H9 (cell line): ENCODE results near the gene FA2H. TPM values are rescaled to one million over a fixed set of nuclear protein-coding genes. Genes with fewer than 3 reads are reported as not detected.

ENCODE experiments used
- DNase-seq: peaks from one replicate; pipeline ENCODE4 v3.0.0-alpha.2; 2017
- H2AFZ ChIP-seq: one replicate; pipeline ENCODE4 v1.6.1; 2013; ENCODE audit warnings: mild to moderate bottlenecking, low read length, control low read depth, moderate library complexity
- H2AK5ac ChIP-seq: 2 replicates; pipeline ENCODE4 v1.6.1; 2013; ENCODE audit warnings: low read length, control low read depth, mixed read lengths; ENCODE audit not compliant: insufficient read length
- H2BK120ac ChIP-seq: one replicate; pipeline ENCODE4 v1.6.1; 2013; ENCODE audit warnings: low read depth, mild to moderate bottlenecking, low read length, control low read depth, inconsistent platforms; ENCODE audit not compliant: poor library complexity, severe bottlenecking
- H2BK12ac ChIP-seq: 2 replicates; pipeline ENCODE4 v1.6.1; 2013; ENCODE audit warnings: low read length, control low read depth, mixed read lengths, low read depth; ENCODE audit not compliant: insufficient read length
- H2BK15ac ChIP-seq: 2 replicates; pipeline ENCODE4 v1.6.1; 2013; ENCODE audit warnings: low read depth, low read length, control low read depth
- H2BK20ac ChIP-seq: one replicate; pipeline ENCODE4 v1.6.1; 2013; ENCODE audit warnings: low read depth, mild to moderate bottlenecking, low read length, control low read depth, inconsistent platforms; ENCODE audit not compliant: poor library complexity, severe bottlenecking
- H2BK5ac ChIP-seq: 2 replicates; pipeline ENCODE4 v1.6.1; 2013; ENCODE audit warnings: low read length, control low read depth, mixed read lengths; ENCODE audit not compliant: insufficient read length
- H3K14ac ChIP-seq: 2 replicates; pipeline ENCODE4 v1.6.1; 2013; ENCODE audit warnings: low read length, control low read depth; ENCODE audit not compliant: insufficient read depth
- H3K18ac ChIP-seq: 2 replicates; pipeline ENCODE4 v1.6.1; 2013; ENCODE audit warnings: low read depth, mild to moderate bottlenecking, mixed read lengths, low read length, control low read depth; ENCODE audit not compliant: insufficient read length
- H3K23ac ChIP-seq: 2 replicates; pipeline ENCODE4 v1.6.1; 2013; ENCODE audit warnings: low read length, control low read depth, mixed read lengths, low read depth; ENCODE audit not compliant: insufficient read length
- H3K23me2 ChIP-seq: 2 replicates; pipeline ENCODE4 v1.6.1; 2013; ENCODE audit warnings: low read depth, mild to moderate bottlenecking, mixed read lengths, low read length, control low read depth; ENCODE audit not compliant: insufficient read length, poor library complexity, severe bottlenecking
- H3K27ac ChIP-seq: 2 replicates; pipeline ENCODE4 v1.5.1; 2013; ENCODE audit warnings: low read length, control low read depth, mixed read lengths, low read depth; ENCODE audit not compliant: insufficient read length
- H3K27me3 ChIP-seq: 2 replicates; pipeline ENCODE4 v1.6.1; 2013; ENCODE audit warnings: low read length, control low read depth, inconsistent platforms; ENCODE audit not compliant: insufficient read depth
- H3K4ac ChIP-seq: 2 replicates; pipeline ENCODE4 v1.6.1; 2013; ENCODE audit warnings: low read depth, mild to moderate bottlenecking, control low read depth, inconsistent platforms, low read length, moderate library complexity
- H3K4me1 ChIP-seq: 2 replicates; pipeline ENCODE4 v1.6.1; 2013; ENCODE audit warnings: low read length, control low read depth, inconsistent platforms; ENCODE audit not compliant: insufficient read depth
- H3K4me2 ChIP-seq: 2 replicates; pipeline ENCODE4 v1.6.1; 2013; ENCODE audit warnings: low read length, control low read depth, mixed read lengths; ENCODE audit not compliant: insufficient read length, insufficient read depth
- H3K56ac ChIP-seq: 2 replicates; pipeline ENCODE4 v1.6.1; 2013; ENCODE audit warnings: low read depth, mild to moderate bottlenecking, mixed read lengths, low read length, control low read depth; ENCODE audit not compliant: insufficient read length
- H3K79me1 ChIP-seq: 2 replicates; pipeline ENCODE4 v1.6.1; 2013; ENCODE audit warnings: low read depth, mild to moderate bottlenecking, moderate library complexity, low read length, control low read depth, inconsistent platforms; ENCODE audit not compliant: insufficient read depth, poor library complexity, severe bottlenecking
- H3K79me2 ChIP-seq: 2 replicates; pipeline ENCODE4 v1.6.1; 2013; ENCODE audit warnings: low read length, control low read depth, inconsistent platforms; ENCODE audit not compliant: insufficient read depth
- H3K9ac ChIP-seq: 2 replicates; pipeline ENCODE4 v1.6.1; 2013; ENCODE audit warnings: low read length, control low read depth, mixed read lengths; ENCODE audit not compliant: insufficient read length; ENCODE audit errors: extremely low read depth
- H3K9me3 ChIP-seq: one replicate; pipeline ENCODE4 v1.6.1; 2013; ENCODE audit warnings: low read depth, low read length, inconsistent platforms; ENCODE audit not compliant: control insufficient read depth
- H3T11ph ChIP-seq: one replicate; pipeline ENCODE4 v1.6.1; 2013; ENCODE audit warnings: mild to moderate bottlenecking, low read length, control low read depth, inconsistent platforms
- H4K20me1 ChIP-seq: one replicate; pipeline ENCODE4 v1.6.1; 2013; ENCODE audit not compliant: control insufficient read depth, insufficient read length, insufficient read depth
- H4K5ac ChIP-seq: 2 replicates; pipeline ENCODE4 v1.6.1; 2013; ENCODE audit warnings: low read depth, mild to moderate bottlenecking, mixed read lengths, low read length, control low read depth; ENCODE audit not compliant: insufficient read length
- H4K8ac ChIP-seq: replicated peaks from 2 replicates; pipeline ENCODE4 v1.6.1; 2013; ENCODE audit warnings: low read length, control low read depth, mixed read lengths, low read depth; ENCODE audit not compliant: insufficient read length
- H4K91ac ChIP-seq: 2 replicates; pipeline ENCODE4 v1.6.1; 2013; ENCODE audit warnings: low read depth, mild to moderate bottlenecking, moderate library complexity, mixed read lengths, low read length, control low read depth; ENCODE audit not compliant: insufficient read length
- H3K27ac Mint-ChIP-seq, 3 experiments: 2 replicates in 2 of 3; 3 replicates in 1 of 3; pipeline ENCODE4 v1.8.0; 2020 to 2021; ENCODE audit warnings: mixed read lengths in 3 of 3, mild to moderate bottlenecking in 1 of 3, moderate library complexity in 1 of 3
- H3K27me3 Mint-ChIP-seq: 2 replicates; pipeline ENCODE4 v1.8.0; 2021; ENCODE audit warnings: low read depth, mild to moderate bottlenecking, moderate library complexity, mixed read lengths
- H3K36me3 Mint-ChIP-seq, 3 experiments: 2 replicates in 2 of 3; 3 replicates in 1 of 3; pipeline ENCODE4 v1.8.0; 2020 to 2021; ENCODE audit warnings: low read depth in 3 of 3, mixed read lengths in 3 of 3; ENCODE audit not compliant: insufficient read depth in 1 of 3
- H3K4me1 Mint-ChIP-seq, 2 experiments: 2 replicates each; pipeline ENCODE4 v1.8.0; 2020; ENCODE audit warnings: mixed read lengths in 2 of 2
- H3K4me3 Mint-ChIP-seq, 2 experiments: 2 replicates in 1 of 2; 3 replicates in 1 of 2; pipeline ENCODE4 v1.8.0; 2020 to 2021; ENCODE audit warnings: mild to moderate bottlenecking in 2 of 2, mixed read lengths in 2 of 2, moderate library complexity in 1 of 2
- H3K9me3 Mint-ChIP-seq, 2 experiments: 2 replicates in 1 of 2; 3 replicates in 1 of 2; pipeline ENCODE4 v1.8.0; 2020; ENCODE audit warnings: mild to moderate bottlenecking in 2 of 2, mixed read lengths in 2 of 2, moderate library complexity in 1 of 2
- WGBS: extraction: QIAGEN DNeasy Blood & Tissue Kit; methylation state at CpG from one replicate; pipeline ENCODE4 v1.1.7; 2013; ENCODE audit warnings: missing lambda C conversion rate, low lambda C conversion rate, mixed read lengths; ENCODE audit not compliant: insufficient read length; ENCODE audit errors: extremely low coverage; 5-methylcytosine and 5-hydroxymethylcytosine counted together
- total RNA-seq: library from RNA; stranded (reverse); gene quantifications from 2 replicates; pipeline ENCODE4 v1.2.1, GENCODE V29; 2021
- TF ChIP-seq, protein P1 (sequence below): fragments of 200-600 bp; sonication (generic); conservative IDR thresholded peaks from 3 replicates; pipeline ENCODE4 v1.8.0; 2021; ENCODE audit warnings: antibody characterized with exemption, mild to moderate bottlenecking

The FA2H gene
- total RNA-seq, 1 experiment from 2014 or later, result 25.1 TPM

DNA sequence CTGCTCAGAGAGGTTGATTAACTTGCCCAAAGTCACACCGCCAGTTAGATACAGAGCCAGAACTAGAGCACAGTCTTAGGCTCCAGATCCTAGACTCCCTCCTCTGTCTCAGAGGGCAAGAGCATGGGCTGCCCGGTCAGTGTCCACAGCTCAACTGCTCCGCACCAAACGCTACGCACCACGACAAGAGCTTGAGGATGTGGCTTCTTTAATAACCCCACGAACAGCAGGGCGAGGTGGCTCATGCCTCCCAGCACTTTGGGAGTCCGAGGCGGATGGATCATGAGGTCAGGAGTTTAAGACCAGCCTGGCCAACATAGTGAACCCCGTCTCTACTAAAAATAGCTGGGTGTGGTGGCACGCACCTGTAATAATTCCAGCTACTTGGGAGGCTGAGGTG is 21.4 kb downstream of the FA2H start:
- H4K91ac ChIP-seq, result no peak overlapping the region
- DNase-seq, result no peak
- H4K20me1 ChIP-seq, result no peaks in the 10 kb centered on the region
- no peak overlapping the region for H2BK12ac ChIP-seq
- peaks cover 2% of the 10 kb centered on the region; the same call in 1 of the 2 replicates for H3K4me1 ChIP-seq
- WGBS, result no CpG with 5 or more reads among the region's 12 CpGs
- H2BK15ac ChIP-seq, result no peak overlapping the region
- no peak overlapping the region for H3K4me3 Mint-ChIP-seq
- peak overlapping the region; percentile 29; the same call in 1 of the 2 replicates for H3K14ac ChIP-seq
- H3K36me3 Mint-ChIP-seq, result peaks cover 0 to 14% (median 0%) of the 10 kb centered on the region in 3 experiments; a peak in 3 of 7 replicates
- no peak overlapping the region for H2AK5ac ChIP-seq
- H2BK20ac ChIP-seq, result no peak overlapping the region
- TF ChIP-seq, protein P1, sequence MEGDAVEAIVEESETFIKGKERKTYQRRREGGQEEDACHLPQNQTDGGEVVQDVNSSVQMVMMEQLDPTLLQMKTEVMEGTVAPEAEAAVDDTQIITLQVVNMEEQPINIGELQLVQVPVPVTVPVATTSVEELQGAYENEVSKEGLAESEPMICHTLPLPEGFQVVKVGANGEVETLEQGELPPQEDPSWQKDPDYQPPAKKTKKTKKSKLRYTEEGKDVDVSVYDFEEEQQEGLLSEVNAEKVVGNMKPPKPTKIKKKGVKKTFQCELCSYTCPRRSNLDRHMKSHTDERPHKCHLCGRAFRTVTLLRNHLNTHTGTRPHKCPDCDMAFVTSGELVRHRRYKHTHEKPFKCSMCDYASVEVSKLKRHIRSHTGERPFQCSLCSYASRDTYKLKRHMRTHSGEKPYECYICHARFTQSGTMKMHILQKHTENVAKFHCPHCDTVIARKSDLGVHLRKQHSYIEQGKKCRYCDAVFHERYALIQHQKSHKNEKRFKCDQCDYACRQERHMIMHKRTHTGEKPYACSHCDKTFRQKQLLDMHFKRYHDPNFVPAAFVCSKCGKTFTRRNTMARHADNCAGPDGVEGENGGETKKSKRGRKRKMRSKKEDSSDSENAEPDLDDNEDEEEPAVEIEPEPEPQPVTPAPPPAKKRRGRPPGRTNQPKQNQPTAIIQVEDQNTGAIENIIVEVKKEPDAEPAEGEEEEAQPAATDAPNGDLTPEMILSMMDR, result no peak
- H3K79me1 ChIP-seq, result no peaks in the 10 kb centered on the region
- H3K23ac ChIP-seq, result no peak overlapping the region
- H3T11ph ChIP-seq, result no peak overlapping the region
- H3K4me1 Mint-ChIP-seq, result peaks cover 18 to 36% of the 10 kb centered on the region in 2 experiments
- H3K27me3 ChIP-seq, result no peaks in the 10 kb centered on the region
- no peak overlapping the region for H2BK5ac ChIP-seq
- no peak overlapping the region for H3K4ac ChIP-seq
- no peak overlapping the region for H2BK120ac ChIP-seq
- H3K9me3 Mint-ChIP-seq, result no peaks in the 10 kb centered on the region
- H4K5ac ChIP-seq, result no peak overlapping the region
- H3K4me2 ChIP-seq, result no peak overlapping the region
- H3K27ac ChIP-seq, result no peak overlapping the region
- no peak overlapping the region for H4K8ac ChIP-seq
- no peak overlapping the region for H3K9ac ChIP-seq
- H3K23me2 ChIP-seq, result no peaks in the 10 kb centered on the region
- H3K79me2 ChIP-seq, result no peaks in the 10 kb centered on the region; the same call in 1 of the 2 replicates
- H3K27ac Mint-ChIP-seq, result no peak overlapping the region; a peak in 2 of 7 replicates
- no peak overlapping the region for H2AFZ ChIP-seq
- H3K27me3 Mint-ChIP-seq, result no peaks in the 10 kb centered on the region
- no peak overlapping the region for H3K56ac ChIP-seq
- no peak overlapping the region for H3K18ac ChIP-seq
- H3K9me3 ChIP-seq, result no peaks in the 10 kb centered on the region
